ENCODE results near the gene BDP1.

DNA sequence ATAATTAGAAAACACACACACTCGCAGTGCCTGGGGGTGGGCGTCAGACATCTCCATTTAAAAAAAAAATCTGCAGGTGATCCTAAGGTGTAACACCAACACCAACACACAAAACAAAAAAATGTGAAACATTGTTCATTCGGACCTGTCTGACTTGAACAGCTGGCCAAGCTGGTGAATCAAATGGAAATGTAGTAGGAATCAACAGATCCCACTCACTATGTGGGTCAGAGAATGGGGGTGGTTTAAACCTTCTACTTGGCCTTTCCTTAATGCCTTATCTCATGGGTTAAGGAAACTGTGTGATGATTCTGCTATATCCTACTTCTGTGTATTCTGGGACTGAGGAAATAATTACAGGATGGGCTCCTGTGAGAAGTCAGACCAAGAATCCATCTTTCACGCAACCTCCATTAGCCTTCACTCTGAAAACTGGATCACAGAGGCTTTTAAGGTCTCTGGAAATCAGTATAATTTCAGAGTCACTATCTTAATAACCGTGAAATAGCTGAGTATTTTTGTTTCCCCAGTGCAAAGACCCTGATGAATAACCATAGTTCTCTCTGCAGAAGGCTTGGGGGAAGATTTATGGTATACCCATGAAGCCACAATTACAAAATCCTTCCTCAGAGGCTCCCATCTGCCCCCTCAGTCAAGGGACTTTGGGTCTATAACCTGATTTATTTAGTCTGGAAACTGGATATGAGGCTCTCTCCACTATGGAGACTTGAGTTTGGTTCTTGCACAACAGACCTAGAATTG lies 114.5 kb downstream of the BDP1 start:
- TF ChIP-seq CTCF (IDR thresholded peaks at IDR 0.05), result no peak
- no peak for TF ChIP-seq POLR2A (IDR thresholded peaks at IDR 0.05)

Measured in stomach (tissue), 4 donors.